Measurements from ENCODE around the gene DLGAP1.
A peak's percentile ranks its signal among the peaks of the same experiment; 100 is the strongest.

The DLGAP1 gene

DNA sequence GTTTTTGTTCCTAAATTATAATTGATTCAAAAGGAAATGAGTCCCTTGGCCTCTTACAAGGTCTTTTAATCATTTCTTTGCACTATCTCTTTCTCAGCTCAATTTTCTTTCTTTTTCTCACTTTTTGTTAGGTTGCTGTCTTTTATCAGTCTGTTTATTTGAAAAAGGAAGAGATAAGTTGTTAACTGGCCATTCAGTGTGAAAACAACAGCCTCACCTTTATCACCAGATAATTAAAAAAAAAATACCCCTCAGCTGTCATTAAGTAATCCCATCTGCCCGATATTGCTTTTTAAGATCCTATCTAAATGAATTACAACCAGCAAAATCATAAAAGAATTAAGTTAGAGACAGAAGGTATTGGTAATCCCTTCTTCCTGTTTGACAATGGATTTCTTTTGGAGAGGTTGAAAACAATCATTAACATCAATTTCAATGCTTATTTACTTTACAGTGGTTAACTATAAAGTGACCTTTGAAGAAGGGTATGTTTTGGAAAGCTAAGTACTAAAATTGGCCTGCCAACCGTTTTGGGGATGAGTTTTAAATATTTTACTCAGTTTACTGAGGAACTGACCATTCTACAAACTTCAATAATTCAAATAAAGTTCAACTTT lies 900.2 kb downstream of the DLGAP1 start:
- Histone ChIP-seq H3K4me2 (ENCODE audit: low read length) (peak overlapping the region; percentile 41), H3K4me1 (ENCODE audit: low read length) (peaks cover 15% of the 10 kb centered on the region), H2AFZ (ENCODE audit: low read depth, low read length) (peak overlapping the region; percentile 18), H3K27me3 (ENCODE audit: low read depth, low read length) (no peaks in the 10 kb centered on the region), H4K20me1 (ENCODE audit: insufficient read depth, low read length) (no peaks in the 10 kb centered on the region), H3K79me2 (ENCODE audit: low read length) (no peaks in the 10 kb centered on the region), H3K9me3 (ENCODE audit: insufficient read depth, low read length) (no peaks in the 10 kb centered on the region), H3K27ac (ENCODE audit: low read length) (no peak overlapping the region), H3K36me3 (replicated peaks; ENCODE audit: low read depth, low read length) (no peaks in the 10 kb centered on the region), H3K9ac (ENCODE audit: low read length) (no peak overlapping the region), H3K4me3 (ENCODE audit: low read length) (no peak overlapping the region)
- TF ChIP-seq, protein P1, sequence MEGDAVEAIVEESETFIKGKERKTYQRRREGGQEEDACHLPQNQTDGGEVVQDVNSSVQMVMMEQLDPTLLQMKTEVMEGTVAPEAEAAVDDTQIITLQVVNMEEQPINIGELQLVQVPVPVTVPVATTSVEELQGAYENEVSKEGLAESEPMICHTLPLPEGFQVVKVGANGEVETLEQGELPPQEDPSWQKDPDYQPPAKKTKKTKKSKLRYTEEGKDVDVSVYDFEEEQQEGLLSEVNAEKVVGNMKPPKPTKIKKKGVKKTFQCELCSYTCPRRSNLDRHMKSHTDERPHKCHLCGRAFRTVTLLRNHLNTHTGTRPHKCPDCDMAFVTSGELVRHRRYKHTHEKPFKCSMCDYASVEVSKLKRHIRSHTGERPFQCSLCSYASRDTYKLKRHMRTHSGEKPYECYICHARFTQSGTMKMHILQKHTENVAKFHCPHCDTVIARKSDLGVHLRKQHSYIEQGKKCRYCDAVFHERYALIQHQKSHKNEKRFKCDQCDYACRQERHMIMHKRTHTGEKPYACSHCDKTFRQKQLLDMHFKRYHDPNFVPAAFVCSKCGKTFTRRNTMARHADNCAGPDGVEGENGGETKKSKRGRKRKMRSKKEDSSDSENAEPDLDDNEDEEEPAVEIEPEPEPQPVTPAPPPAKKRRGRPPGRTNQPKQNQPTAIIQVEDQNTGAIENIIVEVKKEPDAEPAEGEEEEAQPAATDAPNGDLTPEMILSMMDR (IDR thresholded peaks at IDR 0.05; ENCODE audit: low read depth, low read length): no peak
- TF ChIP-seq EZH2phosphoT487 (IDR thresholded peaks at IDR 0.05; ENCODE audit: low read depth): no peak

DNA sequence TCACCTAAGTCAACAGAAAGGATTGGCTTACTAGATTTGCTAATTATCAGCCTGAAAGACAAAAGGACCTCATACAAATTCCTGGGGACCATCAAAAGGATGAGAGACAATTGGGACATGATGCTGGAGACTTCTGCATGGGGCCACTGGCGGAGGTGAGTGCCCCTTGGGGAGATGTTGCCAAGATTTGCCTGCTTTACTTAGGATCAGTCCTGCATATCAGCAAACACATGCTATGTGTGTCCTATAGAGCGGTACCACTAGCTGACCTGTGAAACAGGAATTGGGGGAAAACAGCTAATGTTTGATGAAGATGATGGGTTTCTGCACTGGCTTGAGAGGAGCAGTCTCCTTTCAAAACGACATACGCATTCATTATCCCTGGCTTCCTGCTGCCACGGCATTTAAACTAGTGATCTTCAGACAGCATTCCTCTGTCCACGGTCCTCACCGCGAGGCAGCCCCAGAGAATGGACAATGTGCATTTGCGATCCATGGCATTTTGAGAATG lies 901.0 kb downstream of the DLGAP1 start:
- no peaks in the 10 kb centered on the region for H3K9me3 ChIP-seq (ENCODE audit: insufficient read depth, low read length)
- no peaks in the 10 kb centered on the region for H3K79me2 ChIP-seq (ENCODE audit: low read length)
- H2AFZ ChIP-seq (ENCODE audit: low read depth, low read length): no peak overlapping the region; the same call in 1 of the 2 replicates
- no peaks in the 10 kb centered on the region for H4K20me1 ChIP-seq (ENCODE audit: insufficient read depth, low read length)
- H3K27me3 ChIP-seq (ENCODE audit: low read depth, low read length): no peaks in the 10 kb centered on the region
- peaks cover 15% of the 10 kb centered on the region for H3K4me1 ChIP-seq (ENCODE audit: low read length)
- no peak overlapping the region for H3K4me3 ChIP-seq (ENCODE audit: low read length)
- no peaks in the 10 kb centered on the region for H3K36me3 ChIP-seq (replicated peaks; ENCODE audit: low read depth, low read length)
- no peak overlapping the region for H3K27ac ChIP-seq (ENCODE audit: low read length)
- no peak overlapping the region for H3K4me2 ChIP-seq (ENCODE audit: low read length)
- no peak for TF ChIP-seq EZH2phosphoT487 (IDR thresholded peaks at IDR 0.05; ENCODE audit: low read depth)
- TF ChIP-seq, protein P1 (IDR thresholded peaks at IDR 0.05; ENCODE audit: low read depth, low read length): no peak
- H3K9ac ChIP-seq (ENCODE audit: low read length): no peak overlapping the region

DNA sequence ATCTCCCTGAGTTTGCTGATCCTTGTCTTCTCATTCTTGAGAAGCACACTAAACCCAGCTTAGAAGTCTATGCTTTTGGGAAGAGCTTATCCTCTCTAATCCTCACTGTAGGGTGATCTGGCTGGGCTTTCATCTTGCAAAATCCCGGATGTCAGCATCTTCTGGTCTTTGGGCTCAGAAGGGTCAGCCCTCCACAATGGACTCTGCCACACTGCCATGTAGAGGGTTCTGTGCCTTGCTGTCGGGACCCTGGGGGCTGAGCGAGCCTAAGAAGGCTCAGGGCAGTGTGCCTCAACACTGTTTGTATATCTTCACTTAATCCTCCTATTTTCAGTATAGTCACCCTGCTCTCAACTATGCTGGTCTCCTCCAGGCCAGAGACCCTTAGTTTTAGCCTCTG lies 902.8 kb downstream of the DLGAP1 start:
- H3K9ac ChIP-seq (ENCODE audit: low read length): no peak overlapping the region
- no peaks in the 10 kb centered on the region for H3K79me2 ChIP-seq (ENCODE audit: low read length)
- H3K9me3 ChIP-seq (ENCODE audit: insufficient read depth, low read length): no peaks in the 10 kb centered on the region
- no peak overlapping the region for H2AFZ ChIP-seq (ENCODE audit: low read depth, low read length)
- peaks cover 15% of the 10 kb centered on the region for H3K4me1 ChIP-seq (ENCODE audit: low read length)
- no peaks in the 10 kb centered on the region for H4K20me1 ChIP-seq (ENCODE audit: insufficient read depth, low read length)
- H3K27ac ChIP-seq (ENCODE audit: low read length): no peak overlapping the region
- H3K4me2 ChIP-seq (ENCODE audit: low read length): no peak overlapping the region
- no peaks in the 10 kb centered on the region for H3K27me3 ChIP-seq (ENCODE audit: low read depth, low read length)
- H3K36me3 ChIP-seq (replicated peaks; ENCODE audit: low read depth, low read length): no peaks in the 10 kb centered on the region
- no peak for TF ChIP-seq EZH2phosphoT487 (IDR thresholded peaks at IDR 0.05; ENCODE audit: low read depth)
- TF ChIP-seq, protein P1 (IDR thresholded peaks at IDR 0.05; ENCODE audit: low read depth, low read length): no peak
- H3K4me3 ChIP-seq (ENCODE audit: low read length): no peak overlapping the region

DNA sequence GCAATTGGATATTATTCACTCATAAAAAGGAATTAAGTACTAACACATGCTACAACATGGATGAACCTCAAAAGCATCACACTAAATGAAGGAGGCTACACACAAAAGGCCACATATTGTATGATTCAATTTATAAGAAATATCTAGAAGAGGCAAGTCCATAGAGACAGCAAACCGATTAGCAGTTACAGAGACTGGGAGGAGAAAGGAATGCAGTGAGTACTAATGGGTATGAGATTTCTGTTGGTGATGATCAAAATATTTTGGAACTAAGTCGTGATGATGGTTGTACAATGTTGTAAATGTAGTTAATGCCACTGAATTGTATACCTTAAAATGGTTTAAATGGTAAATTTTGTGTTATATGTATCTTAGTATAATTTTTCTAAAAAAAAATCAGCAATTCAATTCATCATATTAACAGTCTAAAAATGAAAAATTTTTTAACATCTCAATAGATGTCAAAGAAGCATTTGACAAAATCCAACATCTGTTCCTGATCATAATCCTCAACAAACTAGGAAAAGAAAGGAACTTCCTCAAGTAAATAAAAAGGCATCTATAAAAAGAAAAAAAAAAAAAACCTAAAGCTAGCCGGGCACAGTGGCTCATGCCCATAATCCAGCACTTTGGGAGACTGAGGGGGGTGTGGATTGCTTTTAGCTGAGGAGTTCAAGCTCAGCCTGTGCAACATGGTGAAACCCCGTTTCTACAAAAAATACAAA lies 907.1 kb downstream of the DLGAP1 start:
- Histone ChIP-seq H3K9me3 (ENCODE audit: insufficient read depth, low read length) (no peaks in the 10 kb centered on the region), H3K4me3 (ENCODE audit: low read length) (no peak overlapping the region), H3K27me3 (ENCODE audit: low read depth, low read length) (no peaks in the 10 kb centered on the region), H3K27ac (ENCODE audit: low read length) (no peak overlapping the region), H2AFZ (ENCODE audit: low read depth, low read length) (no peak overlapping the region), H3K4me1 (ENCODE audit: low read length) (peaks cover 11% of the 10 kb centered on the region), H3K4me2 (ENCODE audit: low read length) (no peak overlapping the region), H4K20me1 (ENCODE audit: insufficient read depth, low read length) (no peaks in the 10 kb centered on the region), H3K9ac (ENCODE audit: low read length) (no peak overlapping the region), H3K79me2 (ENCODE audit: low read length) (no peaks in the 10 kb centered on the region), H3K36me3 (replicated peaks; ENCODE audit: low read depth, low read length) (no peaks in the 10 kb centered on the region)
- TF ChIP-seq, protein P1 (IDR thresholded peaks at IDR 0.05; ENCODE audit: low read depth, low read length): no peak
- no peak for TF ChIP-seq EZH2phosphoT487 (IDR thresholded peaks at IDR 0.05; ENCODE audit: low read depth)
